Keratinocyte (primary cell): ENCODE measurements around the gene TSHZ2. TPM values are rescaled to one million over a fixed set of nuclear protein-coding genes. Genes with fewer than 3 reads are reported as not detected.

Experiments
- DNase-seq: peaks from one replicate; pipeline ENCODE4 v3.0.0-alpha.2; 2011; ENCODE audit warnings: low read depth, missing footprints, low spot score
- FAIRE-seq: peaks from 2 replicates; lab custom pipeline; 2011; peaks lifted over from hg19 to GRCh38; lab: Jason Lieb, UNC
- H2AFZ ChIP-seq: 2 replicates; pipeline ENCODE4 v1.6.0; 2012; ENCODE audit warnings: low read length, control low read depth, inconsistent platforms; ENCODE audit not compliant: control insufficient read depth
- H3K27ac ChIP-seq: 2 replicates; pipeline ENCODE4 v1.5.1; 2011; ENCODE audit warnings: low read length; ENCODE audit not compliant: control insufficient read depth, insufficient read depth
- H3K27me3 ChIP-seq: 3 replicates; pipeline ENCODE4 v1.6.0; 2011; ENCODE audit warnings: low read length; ENCODE audit not compliant: control insufficient read depth, insufficient read depth; ENCODE audit errors: extremely low read depth
- H3K36me3 ChIP-seq, 2 experiments: 2 replicates in 1 of 2; 3 replicates in 1 of 2; pipeline ENCODE4 v1.5.1; 2011; ENCODE audit warnings: low read length in 2 of 2, mild to moderate bottlenecking in 1 of 2; ENCODE audit not compliant: control insufficient read depth in 2 of 2, insufficient read depth in 2 of 2; ENCODE audit errors: extremely low read depth in 1 of 2
- H3K4me1 ChIP-seq: 3 replicates; pipeline ENCODE4 v1.5.1; 2011; ENCODE audit warnings: low read length; ENCODE audit not compliant: control insufficient read depth, insufficient read depth; ENCODE audit errors: extremely low read depth
- H3K4me2 ChIP-seq: 3 replicates; pipeline ENCODE4 v1.6.0; 2011; ENCODE audit warnings: low read depth, low read length; ENCODE audit not compliant: control insufficient read depth, insufficient read depth; ENCODE audit errors: extremely low read depth
- H3K4me3 ChIP-seq, 3 experiments: fragments of 200-600 bp in 1 of 3; sonication (generic) in 1 of 3; 2 replicates in 2 of 3; 3 replicates in 1 of 3; pipeline ENCODE4 v1.5.1; 2011 to 2016; ENCODE audit warnings: low read length in 3 of 3, mild to moderate bottlenecking in 3 of 3, control low read depth in 2 of 3, inconsistent platforms in 1 of 3, low read depth in 1 of 3, mixed read lengths in 1 of 3, mixed run types in 1 of 3, moderate library complexity in 1 of 3; ENCODE audit not compliant: control insufficient read depth in 2 of 3, insufficient read depth in 2 of 3; ENCODE audit errors: extremely low read depth in 1 of 3
- H3K79me2 ChIP-seq: 2 replicates; pipeline ENCODE4 v1.6.0; 2012; ENCODE audit warnings: low read length; ENCODE audit not compliant: control insufficient read depth, insufficient read depth
- H3K9ac ChIP-seq: 3 replicates; pipeline ENCODE4 v1.6.0; 2011; ENCODE audit warnings: low read length; ENCODE audit not compliant: control insufficient read depth, insufficient read depth; ENCODE audit errors: extremely low read depth
- H3K9me1 ChIP-seq: 3 replicates; pipeline ENCODE4 v1.6.0; 2011; ENCODE audit warnings: low read length; ENCODE audit not compliant: control insufficient read depth, insufficient read depth; ENCODE audit errors: extremely low read depth
- H3K9me3 ChIP-seq: 2 replicates; pipeline ENCODE4 v1.5.1; 2012; ENCODE audit warnings: low read depth, low read length; ENCODE audit not compliant: control insufficient read depth
- H4K20me1 ChIP-seq: 3 replicates; pipeline ENCODE4 v1.6.0; 2011; ENCODE audit warnings: low read length; ENCODE audit not compliant: control insufficient read depth, insufficient read depth; ENCODE audit errors: extremely low read depth
- CTCF ChIP-seq, 3 experiments: IDR thresholded peaks in 1 of 3; conservative IDR thresholded peaks in 1 of 3; optimal IDR thresholded peaks in 1 of 3; 2 replicates in 2 of 3; 3 replicates in 1 of 3; pipeline versions ENCODE3 to v1.5.1; 2011; ENCODE audit warnings: low read length in 3 of 3, mild to moderate bottlenecking in 3 of 3, moderate library complexity in 2 of 3, control low read depth in 1 of 3, inconsistent platforms in 1 of 3; ENCODE audit not compliant: insufficient read depth in 2 of 3; ENCODE audit errors: extremely low read depth in 1 of 3
- EZH2 ChIP-seq: IDR thresholded peaks from one replicate; pipeline ENCODE4 v1.6.1; 2012; ENCODE audit warnings: inconsistent platforms, mild to moderate bottlenecking, low read length, moderate library complexity
- dilution Hi-C: fragments of 300-500 bp; cut with MboI; formaldehyde crosslinking; loops from one replicate; pipeline ENCODE4 v1.7.0; 2020; ENCODE audit warnings: low sequenced_read_pairs; ENCODE audit not compliant: extremely low pct_ligation_motif_present
- polyA plus RNA-seq, 5 experiments: library from polyadenylated mRNA; depleted of rRNA in 3 of 5; stranded (reverse) in 3 of 5; stranded (forward) in 1 of 5; unstranded in 1 of 5; fragments of >200 nt; gene quantifications; 1 replicate in 1 of 5; 2 replicates in 3 of 5; 3 replicates in 1 of 5; pipeline versions ENCODE4 v1.2.1 to v1.2.3, GENCODE V29; 2011 to 2012; ENCODE audit warnings: missing spikeins in 2 of 5, low read depth in 1 of 5, low replicate concordance in 1 of 5

Gene TSHZ2
- polyA plus RNA-seq, 1 donor (not counting 4 experiments of a cell fraction or from before 2014, with no cell fraction given) = 1.1 TPM

DNA sequence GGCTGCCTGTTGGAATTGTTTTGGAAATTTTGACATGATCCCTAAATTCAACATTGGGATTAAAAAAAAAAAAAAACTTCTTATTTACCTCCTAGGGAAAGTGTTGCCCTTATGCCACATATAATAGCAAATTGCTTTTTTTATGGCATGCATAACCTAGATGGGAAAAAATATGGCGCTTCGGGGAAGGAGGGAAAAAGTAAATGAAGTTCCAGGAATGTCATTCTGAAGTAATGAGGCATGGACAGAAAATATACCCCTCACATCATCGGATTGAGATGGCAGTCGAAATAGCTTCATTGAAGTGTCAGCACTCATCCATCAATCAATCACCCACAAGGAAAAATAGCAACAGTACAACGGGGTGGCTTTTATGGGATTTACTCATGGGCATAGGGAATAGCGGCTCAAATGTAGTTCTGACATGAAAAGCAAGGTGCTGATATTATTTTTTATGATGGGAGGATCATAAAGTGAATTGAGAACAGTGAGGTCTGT is 516.7 kb downstream of the TSHZ2 start:
- Histone ChIP-seq H4K20me1 (no peaks in the 10 kb centered on the region), H3K9ac (no peak overlapping the region), H3K27me3 (no peaks in the 10 kb centered on the region), H3K9me1 (no peaks in the 10 kb centered on the region), H3K79me2 (no peaks in the 10 kb centered on the region), H3K4me1 (no peaks in the 10 kb centered on the region), H3K27ac (no peak overlapping the region), H2AFZ (no peak overlapping the region), H3K4me3 (no peak overlapping the region), H3K4me2 (no peak overlapping the region), H3K36me3 (no peaks in the 10 kb centered on the region), H3K9me3 (no peaks in the 10 kb centered on the region)
- dilution Hi-C loops = no loop called here
- FAIRE-seq = no peak
- no peak for DNase-seq
- TF ChIP-seq EZH2 (no peak), CTCF (optimal IDR thresholded peaks at IDR 0.05 in 1 of 3, IDR thresholded peaks at IDR 0.05 in 1 of 3, conservative IDR thresholded peaks at IDR 0.05 in 1 of 3; ENCODE audit: extremely low read depth in 1 of 3, insufficient read depth in 2 of 3, low read length in 3 of 3) (no peak)

DNA sequence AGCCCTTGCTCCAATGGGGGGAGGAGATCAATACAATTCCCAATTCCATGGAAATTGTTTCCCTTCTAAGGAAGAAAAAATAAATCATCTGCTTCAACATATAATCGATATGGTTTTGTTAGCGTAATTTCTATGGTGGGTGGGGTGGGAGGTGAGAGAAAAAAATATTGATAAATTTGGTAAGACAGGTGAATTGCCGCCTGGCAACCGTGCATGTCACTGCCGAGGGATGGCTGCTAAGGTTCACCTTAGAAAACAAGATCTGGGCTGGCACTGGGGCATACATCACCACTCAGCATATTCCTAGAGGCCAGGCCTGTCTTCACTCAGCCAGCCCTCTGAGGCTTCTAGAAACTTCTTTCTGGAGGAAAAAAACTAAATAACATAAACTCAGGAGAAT is 517.4 kb downstream of the TSHZ2 start:
- Histone ChIP-seq H3K36me3 (no peaks in the 10 kb centered on the region), H3K4me1 (no peaks in the 10 kb centered on the region), H3K9me1 (no peaks in the 10 kb centered on the region), H3K4me2 (no peak overlapping the region), H3K27me3 (no peaks in the 10 kb centered on the region), H3K9me3 (no peaks in the 10 kb centered on the region), H3K27ac (no peak overlapping the region), H4K20me1 (no peaks in the 10 kb centered on the region), H3K4me3 (no peak overlapping the region), H3K79me2 (no peaks in the 10 kb centered on the region), H3K9ac (no peak overlapping the region), H2AFZ (no peak overlapping the region)
- dilution Hi-C loops = no loop called here
- DNase-seq (no peak), FAIRE-seq (no peak)
- no peak for TF ChIP-seq EZH2
- TF ChIP-seq CTCF (optimal IDR thresholded peaks at IDR 0.05 in 1 of 3, IDR thresholded peaks at IDR 0.05 in 1 of 3, conservative IDR thresholded peaks at IDR 0.05 in 1 of 3; ENCODE audit: extremely low read depth in 1 of 3, insufficient read depth in 2 of 3, low read length in 3 of 3) = no peak
